ENCODE data around the gene CAPN3. TPM values are rescaled to one million over a fixed set of nuclear protein-coding genes. Genes with fewer than 3 reads are reported as not detected.

CAPN3 gene
- total and polyA plus RNA-seq, 2 experiments from 2014 or later = 2.2 to 5.7 TPM

DNA sequence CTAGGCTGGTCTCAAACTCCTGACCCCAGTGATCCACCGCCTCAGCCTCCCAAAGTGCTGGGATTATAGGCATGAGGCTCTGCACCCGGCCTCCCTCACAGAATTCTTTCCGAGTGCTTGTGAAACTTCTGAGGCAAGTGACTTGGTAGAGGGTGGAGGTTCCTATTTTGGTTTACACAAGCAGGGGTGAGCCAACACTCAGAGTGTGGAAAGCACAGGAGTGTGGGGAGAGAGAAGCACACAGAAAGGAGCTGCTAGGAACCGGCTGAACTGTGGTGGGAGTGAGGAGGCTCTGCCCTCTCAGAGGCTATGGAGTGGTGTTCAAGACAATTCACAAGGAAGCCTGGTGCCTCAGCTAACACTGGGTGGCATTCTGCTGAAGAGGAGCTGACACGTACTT is 7.7 kb downstream of the CAPN3 start:
- Histone ChIP-seq H3K9me3 (ENCODE audit: low read depth) (no peaks in the 10 kb centered on the region), H3K27ac (no peak overlapping the region), H3K79me2 (ENCODE audit: insufficient read depth) (no peaks in the 10 kb centered on the region), H3K4me3 (no peak overlapping the region), H3F3A (ENCODE audit: insufficient read depth) (peaks cover 11% of the 10 kb centered on the region; the same call in 1 of the 2 replicates), H4K20me1 (ENCODE audit: insufficient read depth) (no peaks in the 10 kb centered on the region), H3K4me1 (ENCODE audit: insufficient read depth) (peaks cover 7% of the 10 kb centered on the region; the same call in 1 of the 2 replicates), H2AFZ (no peak overlapping the region), H3K4me2 (ENCODE audit: unreplicated experiment) (no peak overlapping the region), H3K27me3 (replicated peaks; ENCODE audit: insufficient read depth) (no peaks in the 10 kb centered on the region), H3K9me2 (ENCODE audit: insufficient read depth) (no peaks in the 10 kb centered on the region), H3K36me3 (ENCODE audit: low read depth) (no peaks in the 10 kb centered on the region), H3K9ac (no peak overlapping the region)
- TF ChIP-seq EZH2 (IDR thresholded peaks at IDR 0.05; ENCODE audit: insufficient read depth, poor library complexity, severe bottlenecking) = no peak
- TF ChIP-seq EZH2phosphoT487 (IDR thresholded peaks at IDR 0.05; ENCODE audit: insufficient read depth, low read depth) = no peak
- 87 to 92% methylated on average over 5 of the region's 5 CpGs for WGBS, 2 experiments (ENCODE audit: low coverage in 1 of 2, low lambda C conversion rate in 2 of 2, missing lambda C conversion rate in 2 of 2)
- DNase-seq = peak; percentile 9
- in situ Hi-C loops (cut with MboI) = no loop called here

DNA sequence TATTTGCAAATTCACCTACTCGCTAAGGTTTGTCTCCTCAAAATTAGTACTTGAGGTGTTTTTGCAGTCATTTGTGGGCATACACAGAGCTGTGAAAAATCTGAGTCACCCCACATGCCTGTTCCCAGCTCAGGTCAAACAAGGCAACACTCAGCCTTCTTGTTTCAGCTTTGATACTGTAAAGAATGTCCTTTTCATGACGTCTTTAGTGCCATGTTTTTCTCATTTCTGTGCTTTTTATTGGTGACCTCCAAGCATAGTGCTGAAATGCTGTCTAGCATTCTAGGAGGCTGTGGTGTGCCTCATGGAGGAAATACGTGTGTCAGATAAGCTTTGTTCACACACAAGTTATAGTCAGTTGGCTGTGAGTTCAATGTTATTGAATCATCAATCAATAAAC is 8.8 kb downstream of the CAPN3 start:
- Histone ChIP-seq H3K4me1 (ENCODE audit: insufficient read depth) (peaks cover 7% of the 10 kb centered on the region; the same call in 1 of the 2 replicates), H4K20me1 (ENCODE audit: insufficient read depth) (no peaks in the 10 kb centered on the region), H3K9ac (no peak overlapping the region), H3K9me3 (ENCODE audit: low read depth) (no peaks in the 10 kb centered on the region), H3K4me2 (ENCODE audit: unreplicated experiment) (no peak overlapping the region), H3K27me3 (replicated peaks; ENCODE audit: insufficient read depth) (no peaks in the 10 kb centered on the region), H2AFZ (no peak overlapping the region), H3K27ac (no peak overlapping the region), H3K9me2 (ENCODE audit: insufficient read depth) (no peaks in the 10 kb centered on the region), H3K4me3 (no peak overlapping the region), H3K79me2 (ENCODE audit: insufficient read depth) (no peaks in the 10 kb centered on the region), H3F3A (ENCODE audit: insufficient read depth) (peaks cover 11% of the 10 kb centered on the region; the same call in 1 of the 2 replicates), H3K36me3 (ENCODE audit: low read depth) (no peaks in the 10 kb centered on the region)
- DNase-seq = peak; percentile 34
- WGBS, 2 experiments (ENCODE audit: low coverage in 1 of 2, low lambda C conversion rate in 2 of 2, missing lambda C conversion rate in 2 of 2) = 66 to 69% methylated on average over 3 of the region's 3 CpGs
- TF ChIP-seq EZH2 (IDR thresholded peaks at IDR 0.05; ENCODE audit: insufficient read depth, poor library complexity, severe bottlenecking) = no peak
- no peak for TF ChIP-seq EZH2phosphoT487 (IDR thresholded peaks at IDR 0.05; ENCODE audit: insufficient read depth, low read depth)
- in situ Hi-C loops (cut with MboI) = no loop called here

DNA sequence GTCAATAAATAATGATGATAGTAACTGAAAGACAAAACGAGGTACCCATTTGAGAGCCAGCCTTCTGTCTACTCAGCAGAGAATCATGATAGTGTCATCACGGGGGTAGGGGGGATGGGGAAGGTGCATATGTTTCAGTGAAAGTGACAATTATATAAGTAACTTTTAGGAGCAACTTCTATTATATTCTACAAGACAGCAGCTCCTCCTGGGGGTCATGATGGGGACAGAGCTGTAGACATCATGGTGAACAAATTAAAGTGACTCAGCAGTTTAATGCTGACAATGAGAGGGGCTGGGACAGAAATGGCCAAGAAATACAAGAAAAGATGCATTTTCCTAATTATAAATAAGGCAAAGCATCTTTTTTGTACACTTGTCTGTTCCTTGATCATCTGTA is 11.8 kb downstream of the CAPN3 start:
- Histone ChIP-seq H3K36me3 (ENCODE audit: low read depth) (no peaks in the 10 kb centered on the region), H3K4me3 (no peak overlapping the region), H3K4me1 (ENCODE audit: insufficient read depth) (peaks cover 7% of the 10 kb centered on the region; the same call in 1 of the 2 replicates), H2AFZ (no peak overlapping the region), H3K9me3 (ENCODE audit: low read depth) (no peaks in the 10 kb centered on the region), H3F3A (ENCODE audit: insufficient read depth) (peaks cover 11% of the 10 kb centered on the region; the same call in 1 of the 2 replicates), H3K9ac (no peak overlapping the region), H3K79me2 (ENCODE audit: insufficient read depth) (no peaks in the 10 kb centered on the region), H3K9me2 (ENCODE audit: insufficient read depth) (no peaks in the 10 kb centered on the region), H3K27me3 (replicated peaks; ENCODE audit: insufficient read depth) (no peaks in the 10 kb centered on the region), H3K4me2 (ENCODE audit: unreplicated experiment) (no peak overlapping the region), H3K27ac (no peak overlapping the region), H4K20me1 (ENCODE audit: insufficient read depth) (no peaks in the 10 kb centered on the region)
- TF ChIP-seq EZH2phosphoT487 (IDR thresholded peaks at IDR 0.05; ENCODE audit: insufficient read depth, low read depth) (no peak), EZH2 (IDR thresholded peaks at IDR 0.05; ENCODE audit: insufficient read depth, poor library complexity, severe bottlenecking) (no peak)
- WGBS, 2 experiments (ENCODE audit: low coverage in 1 of 2, low lambda C conversion rate in 2 of 2, missing lambda C conversion rate in 2 of 2) = 12 to 13% methylated on average over 2 of the region's 2 CpGs
- in situ Hi-C loops (cut with MboI) = no loop called here
- peak; percentile 57 for DNase-seq

DNA sequence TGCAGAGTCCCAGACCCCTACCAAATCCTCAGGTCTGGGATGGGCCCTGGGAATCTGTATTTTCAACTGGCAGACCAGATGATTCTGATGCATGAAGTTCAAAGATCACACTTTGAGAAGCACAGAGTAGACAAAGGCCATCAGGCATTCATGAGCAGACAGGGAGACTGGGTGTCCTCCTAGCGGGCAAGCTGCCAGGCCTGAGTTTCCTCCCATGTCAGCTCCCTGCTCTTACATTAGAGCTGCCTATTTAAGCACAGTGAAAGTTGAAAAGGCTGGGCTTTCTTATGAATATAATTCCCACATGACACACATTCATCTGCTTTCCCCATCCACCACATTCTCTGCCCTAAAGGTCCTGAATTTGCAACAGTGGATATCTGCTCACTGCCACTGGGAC is 14.0 kb downstream of the CAPN3 start:
- H3K4me2 ChIP-seq (ENCODE audit: unreplicated experiment) = no peak overlapping the region
- H3K36me3 ChIP-seq (ENCODE audit: low read depth) = no peaks in the 10 kb centered on the region
- 0 out of 2 replicates have a peak, but pooled peaks cover 6% of the 10 kb centered on the region for H3F3A ChIP-seq (ENCODE audit: insufficient read depth)
- H3K79me2 ChIP-seq (ENCODE audit: insufficient read depth) = no peaks in the 10 kb centered on the region
- TF ChIP-seq EZH2 (IDR thresholded peaks at IDR 0.05; ENCODE audit: insufficient read depth, poor library complexity, severe bottlenecking) (no peak), EZH2phosphoT487 (IDR thresholded peaks at IDR 0.05; ENCODE audit: insufficient read depth, low read depth) (no peak)
- no peaks in the 10 kb centered on the region for H3K9me2 ChIP-seq (ENCODE audit: insufficient read depth)
- H3K27me3 ChIP-seq (replicated peaks; ENCODE audit: insufficient read depth) = no peaks in the 10 kb centered on the region
- H4K20me1 ChIP-seq (ENCODE audit: insufficient read depth) = no peaks in the 10 kb centered on the region
- 68 to 70% methylated on average over 1 of the region's 1 CpG for WGBS, 2 experiments (ENCODE audit: low coverage in 1 of 2, low lambda C conversion rate in 2 of 2, missing lambda C conversion rate in 2 of 2)
- H3K9ac ChIP-seq = no peak overlapping the region
- peaks cover 7% of the 10 kb centered on the region; the same call in 1 of the 2 replicates for H3K4me1 ChIP-seq (ENCODE audit: insufficient read depth)
- H3K9me3 ChIP-seq (ENCODE audit: low read depth) = no peaks in the 10 kb centered on the region
- DNase-seq = no peak
- in situ Hi-C loops (cut with MboI) = no loop called here
- no peak overlapping the region for H3K4me3 ChIP-seq
- H2AFZ ChIP-seq = no peak overlapping the region
- H3K27ac ChIP-seq = no peak overlapping the region

Data from GM23248 (cell line).